ENCODE data around the gene PRSS2.
"Not testable (repeated sequence)": the region's sequence is repeated elsewhere in the genome, so short reads cannot be mapped to it uniquely, and the experiment has no call there.

The PRSS2 gene

DNA sequence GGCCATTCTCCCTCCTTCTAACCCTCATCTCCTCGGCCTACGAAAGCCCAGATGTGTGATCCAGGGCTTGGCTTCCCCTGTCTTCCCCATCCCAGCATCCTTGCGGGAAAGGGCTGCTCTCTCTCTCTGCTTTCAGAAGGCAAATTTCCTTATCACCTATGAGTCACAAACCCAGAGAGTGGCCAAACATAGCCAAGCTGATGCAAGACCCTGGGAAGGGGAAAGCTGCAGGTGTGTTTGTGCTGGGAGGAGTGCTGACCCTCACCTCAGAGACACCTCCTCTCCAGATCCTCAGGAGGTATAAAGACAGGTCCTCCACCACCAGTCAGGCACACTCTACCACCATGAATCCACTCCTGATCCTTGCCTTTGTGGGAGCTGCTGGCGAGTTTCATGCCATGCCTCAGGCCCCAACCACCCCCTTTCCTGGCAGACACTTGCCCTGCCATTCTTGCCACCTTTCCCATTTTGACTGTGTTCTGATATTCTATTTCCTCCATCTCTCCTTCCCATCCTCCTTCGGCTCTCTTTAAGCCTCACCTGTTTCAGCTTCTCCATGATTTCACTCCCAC is 10.6 kb upstream of the PRSS2 start:
- peaks cover 0 to 4% of the 10 kb centered on the region in 2 donors for H3K27me3 ChIP-seq (ENCODE audit: control insufficient read depth in 1 of 2, insufficient read depth in 2 of 2, low read length in 2 of 2)
- no peaks in the 10 kb centered on the region for H3K9me3 ChIP-seq (ENCODE audit: control insufficient read depth in 2 of 2, low read length in 2 of 2)
- H3K9ac ChIP-seq (ENCODE audit: low read length in 2 of 2) = no peak overlapping the region
- H3K4me3 ChIP-seq (ENCODE audit: low read length in 2 of 2) = no peak overlapping the region
- no peaks in the 10 kb centered on the region for H3K36me3 ChIP-seq (ENCODE audit: control insufficient read depth in 2 of 2, insufficient read depth in 2 of 2, low read length in 2 of 2)
- H3K27ac ChIP-seq (ENCODE audit: low read length) = no peak overlapping the region
- no peaks in the 10 kb centered on the region for H3K4me1 ChIP-seq (ENCODE audit: control insufficient read depth, insufficient read depth, low read length)

DNA sequence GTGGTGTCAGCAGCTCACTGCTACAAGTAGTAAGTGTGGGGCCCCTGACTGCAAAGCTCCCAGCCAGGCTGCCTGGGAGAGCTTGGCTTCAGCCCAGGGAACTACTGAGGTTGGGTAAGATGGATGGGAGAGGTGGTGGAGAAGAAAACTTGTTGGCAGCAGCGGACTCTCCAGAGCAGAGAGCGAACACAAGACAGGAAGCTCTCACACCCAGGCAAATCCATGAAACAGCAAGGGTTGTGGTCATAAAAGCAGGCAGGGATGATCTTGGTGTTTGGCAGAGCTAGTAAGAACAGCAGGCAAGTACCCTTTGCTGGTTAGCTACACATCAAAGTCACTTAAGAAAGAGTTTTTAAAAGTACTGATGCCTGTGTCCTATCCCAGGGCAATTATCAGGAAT is 9.2 kb upstream of the PRSS2 start:
- H3K36me3 ChIP-seq (ENCODE audit: control insufficient read depth in 2 of 2, insufficient read depth in 2 of 2, low read length in 2 of 2); H3K27ac ChIP-seq (ENCODE audit: low read length); H3K9ac ChIP-seq (ENCODE audit: low read length in 2 of 2); H3K9me3 ChIP-seq (ENCODE audit: control insufficient read depth in 2 of 2, low read length in 2 of 2); H3K4me1 ChIP-seq (ENCODE audit: control insufficient read depth, insufficient read depth, low read length); H3K4me3 ChIP-seq (ENCODE audit: low read length in 2 of 2); H3K27me3 ChIP-seq (ENCODE audit: control insufficient read depth in 1 of 2, insufficient read depth in 2 of 2, low read length in 2 of 2): not testable (repeated sequence)

DNA sequence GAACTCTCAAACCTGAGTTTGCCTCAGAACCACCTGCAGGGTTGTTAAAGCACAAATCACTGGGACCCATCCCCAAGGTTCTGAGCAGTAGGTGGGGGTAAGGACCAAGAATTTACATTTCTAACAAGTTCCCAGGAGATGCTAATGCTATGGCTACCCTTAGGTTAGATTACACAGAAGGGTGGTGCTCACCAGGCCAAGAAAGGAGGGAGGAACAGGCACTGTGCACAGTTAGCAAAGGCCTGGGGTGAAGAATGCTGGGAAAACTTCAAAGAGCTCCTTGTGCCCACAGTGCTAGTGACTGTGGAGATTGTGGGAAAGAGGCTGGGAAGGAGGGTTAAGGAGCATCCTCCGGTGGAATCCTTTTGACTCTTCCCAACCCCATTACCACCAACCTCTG is 8.7 kb upstream of the PRSS2 start:
- no peak overlapping the region for H3K9ac ChIP-seq (ENCODE audit: low read length in 2 of 2)
- H3K27me3 ChIP-seq (ENCODE audit: control insufficient read depth in 1 of 2, insufficient read depth in 2 of 2, low read length in 2 of 2) = peaks cover 0 to 4% of the 10 kb centered on the region in 2 donors
- no peaks in the 10 kb centered on the region for H3K36me3 ChIP-seq (ENCODE audit: control insufficient read depth in 2 of 2, insufficient read depth in 2 of 2, low read length in 2 of 2)

DNA sequence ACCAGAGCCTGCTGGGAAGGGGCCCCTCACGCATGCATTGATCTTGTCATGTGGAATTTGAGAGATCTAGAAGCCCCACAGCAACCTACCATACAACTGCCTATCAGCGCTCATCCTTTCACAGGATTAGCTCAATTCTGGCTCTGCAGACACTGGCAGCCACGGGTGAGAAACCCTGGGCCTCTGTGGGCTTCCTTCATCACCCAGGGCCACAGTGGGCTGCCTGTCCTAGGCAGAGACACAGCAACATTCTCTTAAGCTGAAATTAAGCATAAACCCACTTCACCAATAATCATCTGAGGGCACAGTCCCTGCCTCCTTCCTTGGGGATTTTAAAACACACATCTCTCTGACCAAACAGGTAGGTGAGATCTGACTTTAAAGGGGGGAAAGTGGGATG is 3.3 kb upstream of the PRSS2 start:
- no peak overlapping the region for H3K27ac ChIP-seq (ENCODE audit: low read length)
- no peaks in the 10 kb centered on the region for H3K36me3 ChIP-seq (ENCODE audit: control insufficient read depth in 2 of 2, insufficient read depth in 2 of 2, low read length in 2 of 2)
- H3K4me3 ChIP-seq (ENCODE audit: low read length in 2 of 2) = no peak overlapping the region

More for the DNA sequence above, 8.7 kb upstream of the PRSS2 start:
- no peaks in the 10 kb centered on the region for H3K4me1 ChIP-seq (ENCODE audit: control insufficient read depth, insufficient read depth, low read length)
- H3K9me3 ChIP-seq (ENCODE audit: control insufficient read depth in 2 of 2, low read length in 2 of 2) = no peaks in the 10 kb centered on the region
- H3K4me3 ChIP-seq (ENCODE audit: low read length in 2 of 2) = no peak overlapping the region
- no peak overlapping the region for H3K27ac ChIP-seq (ENCODE audit: low read length)

DNA sequence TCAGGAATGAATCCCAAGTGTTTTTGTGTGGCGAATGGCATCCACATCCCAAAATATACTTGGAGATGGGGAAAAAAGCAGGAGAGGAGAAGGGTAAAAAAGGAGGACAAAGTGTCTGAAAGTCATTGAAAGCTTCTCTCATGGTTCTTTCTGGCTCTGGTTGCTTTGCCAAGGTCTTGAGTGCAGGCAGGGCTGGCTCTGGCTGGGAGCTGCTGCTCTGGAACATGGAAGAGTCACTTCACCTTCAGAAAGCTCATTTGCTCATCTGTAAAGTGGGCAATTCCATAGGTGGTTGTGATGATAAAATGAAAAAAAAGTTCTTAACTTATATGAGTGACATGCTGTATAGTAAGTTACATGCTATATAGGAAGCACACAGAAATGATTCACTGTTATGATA is 2.9 kb upstream of the PRSS2 start:
- H3K4me1 ChIP-seq (ENCODE audit: control insufficient read depth, insufficient read depth, low read length) = no peaks in the 10 kb centered on the region
- H3K36me3 ChIP-seq (ENCODE audit: control insufficient read depth in 2 of 2, insufficient read depth in 2 of 2, low read length in 2 of 2) = no peaks in the 10 kb centered on the region
- H3K9ac ChIP-seq (ENCODE audit: low read length in 2 of 2) = no peak overlapping the region
- H3K4me3 ChIP-seq (ENCODE audit: low read length in 2 of 2) = no peak overlapping the region
- H3K27me3 ChIP-seq (ENCODE audit: control insufficient read depth in 1 of 2, insufficient read depth in 2 of 2, low read length in 2 of 2) = peaks cover 0 to 10% of the 10 kb centered on the region in 2 donors
- no peaks in the 10 kb centered on the region for H3K9me3 ChIP-seq (ENCODE audit: control insufficient read depth in 2 of 2, low read length in 2 of 2)
- no peak overlapping the region for H3K27ac ChIP-seq (ENCODE audit: low read length)

More for the DNA sequence above, 3.3 kb upstream of the PRSS2 start:
- Histone ChIP-seq H3K9me3 (ENCODE audit: control insufficient read depth in 2 of 2, low read length in 2 of 2) (no peaks in the 10 kb centered on the region), H3K4me1 (ENCODE audit: control insufficient read depth, insufficient read depth, low read length) (no peaks in the 10 kb centered on the region), H3K9ac (ENCODE audit: low read length in 2 of 2) (no peak overlapping the region), H3K27me3 (ENCODE audit: control insufficient read depth in 1 of 2, insufficient read depth in 2 of 2, low read length in 2 of 2) (peaks cover 0 to 11% of the 10 kb centered on the region in 2 donors)

DNA sequence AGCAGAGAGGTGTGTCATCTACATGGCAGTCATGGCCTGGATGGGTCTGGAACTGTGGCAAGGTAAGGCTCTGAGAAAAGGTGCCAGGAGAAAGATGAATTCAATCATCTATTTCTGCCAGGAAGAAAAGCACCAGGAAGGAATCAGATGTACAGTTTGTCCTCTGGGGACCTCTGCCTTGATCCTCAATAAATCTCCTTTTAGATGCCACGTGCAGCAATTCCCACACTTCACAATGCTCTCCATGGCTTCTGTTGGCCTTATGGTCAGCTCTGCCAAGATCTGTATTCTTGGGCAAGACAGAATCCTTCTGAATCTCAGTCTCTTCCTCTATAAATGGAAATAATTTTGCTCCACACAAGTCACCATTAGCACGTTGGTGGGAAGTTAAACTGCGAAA is 1.9 kb upstream of the PRSS2 start:
- not testable (repeated sequence) for H3K9ac ChIP-seq (ENCODE audit: low read length in 2 of 2); H3K9me3 ChIP-seq (ENCODE audit: control insufficient read depth in 2 of 2, low read length in 2 of 2); H3K36me3 ChIP-seq (ENCODE audit: control insufficient read depth in 2 of 2, insufficient read depth in 2 of 2, low read length in 2 of 2); H3K4me3 ChIP-seq (ENCODE audit: low read length in 2 of 2); H3K27me3 ChIP-seq (ENCODE audit: control insufficient read depth in 1 of 2, insufficient read depth in 2 of 2, low read length in 2 of 2); H3K4me1 ChIP-seq (ENCODE audit: control insufficient read depth, insufficient read depth, low read length); H3K27ac ChIP-seq (ENCODE audit: low read length)

DNA sequence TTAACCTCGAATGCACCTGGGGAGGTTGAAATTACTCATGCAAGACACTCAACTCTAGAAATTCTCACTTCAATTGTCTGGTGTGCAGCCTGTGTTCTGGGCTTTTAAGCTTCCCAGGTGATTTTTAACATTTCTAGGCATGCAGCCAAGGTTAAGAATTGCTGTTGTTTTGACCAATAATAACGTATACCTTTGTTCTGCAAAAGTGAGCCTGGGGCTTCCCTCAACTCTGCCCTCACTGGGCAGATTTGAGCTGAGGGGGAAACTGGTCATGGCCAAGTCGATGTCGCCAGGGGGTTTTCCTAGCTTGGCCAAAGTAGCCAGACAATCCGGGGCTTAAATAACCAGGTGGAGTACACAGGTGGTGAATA is 568 bp downstream of the PRSS2 start:
- no peaks in the 10 kb centered on the region for H3K4me1 ChIP-seq (ENCODE audit: control insufficient read depth, insufficient read depth, low read length)
- H3K9me3 ChIP-seq (ENCODE audit: control insufficient read depth in 2 of 2, low read length in 2 of 2) = no peaks in the 10 kb centered on the region
- H3K27ac ChIP-seq (ENCODE audit: low read length) = no peak overlapping the region
- H3K9ac ChIP-seq (ENCODE audit: low read length in 2 of 2) = no peak overlapping the region
- no peak overlapping the region for H3K4me3 ChIP-seq (ENCODE audit: low read length in 2 of 2)
- no peaks in the 10 kb centered on the region for H3K36me3 ChIP-seq (ENCODE audit: control insufficient read depth in 2 of 2, insufficient read depth in 2 of 2, low read length in 2 of 2)
- peaks cover 0 to 8% of the 10 kb centered on the region in 2 donors for H3K27me3 ChIP-seq (ENCODE audit: control insufficient read depth in 1 of 2, insufficient read depth in 2 of 2, low read length in 2 of 2)

DNA sequence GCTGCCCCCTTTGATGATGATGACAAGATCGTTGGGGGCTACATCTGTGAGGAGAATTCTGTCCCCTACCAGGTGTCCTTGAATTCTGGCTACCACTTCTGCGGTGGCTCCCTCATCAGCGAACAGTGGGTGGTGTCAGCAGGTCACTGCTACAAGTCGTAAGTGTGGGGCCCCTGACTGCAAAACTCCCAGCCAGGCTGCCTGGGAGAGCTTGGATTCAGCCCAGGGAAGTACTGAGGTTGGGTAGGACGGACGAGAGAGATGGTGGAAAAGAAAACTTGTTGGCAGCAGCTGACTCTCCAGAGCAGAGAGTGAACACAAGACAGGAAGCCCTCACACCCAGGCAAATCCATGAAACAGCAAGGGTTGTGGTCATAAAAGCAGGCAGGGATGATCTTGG is 1.3 kb downstream of the PRSS2 start:
- Histone ChIP-seq H3K27me3 (ENCODE audit: control insufficient read depth in 1 of 2, insufficient read depth in 2 of 2, low read length in 2 of 2) (peaks cover 0 to 8% of the 10 kb centered on the region in 2 donors), H3K4me1 (ENCODE audit: control insufficient read depth, insufficient read depth, low read length) (no peaks in the 10 kb centered on the region), H3K4me3 (ENCODE audit: low read length in 2 of 2) (no peak overlapping the region), H3K36me3 (ENCODE audit: control insufficient read depth in 2 of 2, insufficient read depth in 2 of 2, low read length in 2 of 2) (no peaks in the 10 kb centered on the region), H3K9ac (ENCODE audit: low read length in 2 of 2) (no peak overlapping the region), H3K9me3 (ENCODE audit: control insufficient read depth in 2 of 2, low read length in 2 of 2) (no peaks in the 10 kb centered on the region), H3K27ac (ENCODE audit: low read length) (no peak overlapping the region)

DNA sequence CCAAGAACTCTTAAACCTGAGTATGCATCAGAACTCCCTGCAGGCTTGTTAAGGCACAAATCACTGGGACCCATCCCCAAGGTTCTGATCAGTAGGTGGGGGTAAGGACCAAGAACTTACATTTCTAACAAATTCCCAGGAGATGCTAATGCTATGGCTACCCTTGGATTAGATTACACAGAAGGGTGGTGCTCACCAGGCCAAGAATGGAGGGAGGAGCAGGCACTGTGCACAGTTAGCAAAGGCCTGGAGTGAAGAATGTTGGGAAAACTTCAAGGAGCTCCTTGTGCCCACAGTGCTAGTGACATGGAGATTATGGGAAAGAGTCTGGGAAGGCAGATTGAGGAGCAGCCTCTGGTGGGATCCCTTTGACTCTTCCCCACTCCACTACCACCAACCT is 1.9 kb downstream of the PRSS2 start:
- Histone ChIP-seq H3K27ac (ENCODE audit: low read length) (no peak overlapping the region), H3K27me3 (ENCODE audit: control insufficient read depth in 1 of 2, insufficient read depth in 2 of 2, low read length in 2 of 2) (peaks cover 0 to 8% of the 10 kb centered on the region in 2 donors), H3K9ac (ENCODE audit: low read length in 2 of 2) (no peak overlapping the region), H3K9me3 (ENCODE audit: control insufficient read depth in 2 of 2, low read length in 2 of 2) (no peaks in the 10 kb centered on the region), H3K4me3 (ENCODE audit: low read length in 2 of 2) (no peak overlapping the region), H3K4me1 (ENCODE audit: control insufficient read depth, insufficient read depth, low read length) (no peaks in the 10 kb centered on the region), H3K36me3 (ENCODE audit: control insufficient read depth in 2 of 2, insufficient read depth in 2 of 2, low read length in 2 of 2) (no peaks in the 10 kb centered on the region)

DNA sequence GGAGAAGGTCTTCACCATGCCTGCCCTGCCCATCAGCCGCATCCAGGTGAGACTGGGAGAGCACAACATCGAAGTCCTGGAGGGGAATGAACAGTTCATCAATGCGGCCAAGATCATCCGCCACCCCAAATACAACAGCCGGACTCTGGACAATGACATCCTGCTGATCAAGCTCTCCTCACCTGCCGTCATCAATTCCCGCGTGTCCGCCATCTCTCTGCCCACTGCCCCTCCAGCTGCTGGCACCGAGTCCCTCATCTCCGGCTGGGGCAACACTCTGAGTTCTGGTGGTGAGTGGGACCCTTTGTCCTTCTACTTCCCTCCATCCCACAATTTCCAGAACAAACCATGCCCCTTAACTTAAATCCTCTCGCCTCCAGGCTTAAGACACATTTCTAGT is 2.5 kb downstream of the PRSS2 start:
- no peaks in the 10 kb centered on the region for H3K4me1 ChIP-seq (ENCODE audit: control insufficient read depth, insufficient read depth, low read length)

DNA sequence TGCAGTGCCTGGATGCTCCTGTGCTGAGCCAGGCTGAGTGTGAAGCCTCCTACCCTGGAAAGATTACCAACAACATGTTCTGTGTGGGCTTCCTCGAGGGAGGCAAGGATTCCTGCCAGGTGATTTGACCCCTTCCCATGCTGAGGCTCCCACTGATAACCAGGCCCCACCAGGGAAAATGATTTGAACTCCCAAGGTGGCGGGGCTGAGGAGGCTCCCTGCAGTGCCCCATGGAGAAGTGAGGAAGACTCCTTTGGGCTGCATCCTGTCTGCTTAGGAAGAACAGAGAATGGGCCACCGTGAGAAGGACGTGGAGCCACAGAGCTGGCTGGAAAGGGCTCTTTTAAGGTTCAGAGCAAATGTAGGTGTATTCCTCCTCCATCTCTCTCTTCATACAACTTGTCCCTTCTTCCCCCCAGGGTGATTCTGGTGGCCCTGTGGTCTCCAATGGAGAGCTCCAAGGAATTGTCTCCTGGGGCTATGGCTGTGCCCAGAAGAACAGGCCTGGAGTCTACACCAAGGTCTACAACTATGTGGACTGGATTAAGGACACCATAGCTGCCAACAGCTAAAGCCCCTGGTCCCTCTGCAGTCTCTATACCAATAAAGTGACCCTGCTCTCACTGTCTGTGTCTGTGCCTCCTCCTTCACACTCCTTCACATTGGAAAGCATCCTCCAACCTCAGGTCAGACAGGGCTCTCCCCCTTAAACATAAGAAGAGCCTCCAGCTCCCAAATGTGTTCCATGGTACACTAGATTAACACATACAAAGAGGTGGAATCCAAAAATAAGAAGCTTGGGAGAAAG is 3.4 kb downstream of the PRSS2 start:
- Histone ChIP-seq H3K4me3 (ENCODE audit: low read length in 2 of 2) (no peak overlapping the region), H3K9me3 (ENCODE audit: control insufficient read depth in 2 of 2, low read length in 2 of 2) (no peaks in the 10 kb centered on the region), H3K36me3 (ENCODE audit: control insufficient read depth in 2 of 2, insufficient read depth in 2 of 2, low read length in 2 of 2) (no peaks in the 10 kb centered on the region), H3K27me3 (ENCODE audit: control insufficient read depth in 1 of 2, insufficient read depth in 2 of 2, low read length in 2 of 2) (peaks cover 0 to 8% of the 10 kb centered on the region in 2 donors), H3K4me1 (ENCODE audit: control insufficient read depth, insufficient read depth, low read length) (no peaks in the 10 kb centered on the region), H3K27ac (ENCODE audit: low read length) (no peak overlapping the region), H3K9ac (ENCODE audit: low read length in 2 of 2) (no peak overlapping the region)

More for the DNA sequence above, 2.5 kb downstream of the PRSS2 start:
- H3K9ac ChIP-seq (ENCODE audit: low read length in 2 of 2) = no peak overlapping the region
- no peaks in the 10 kb centered on the region for H3K36me3 ChIP-seq (ENCODE audit: control insufficient read depth in 2 of 2, insufficient read depth in 2 of 2, low read length in 2 of 2)
- H3K4me3 ChIP-seq (ENCODE audit: low read length in 2 of 2) = no peak overlapping the region
- peaks cover 0 to 8% of the 10 kb centered on the region in 2 donors for H3K27me3 ChIP-seq (ENCODE audit: control insufficient read depth in 1 of 2, insufficient read depth in 2 of 2, low read length in 2 of 2)
- H3K27ac ChIP-seq (ENCODE audit: low read length) = no peak overlapping the region
- H3K9me3 ChIP-seq (ENCODE audit: control insufficient read depth in 2 of 2, low read length in 2 of 2) = no peaks in the 10 kb centered on the region
